Ishikawa (cell line): Measurements from ENCODE around the gene STK39.

Experiments used
- CREB1 ChIP-seq: IDR thresholded peaks from 2 replicates; pipeline ENCODE4 v1.6.1; 2012; ENCODE audit warnings: low read depth
- FOXM1 ChIP-seq: IDR thresholded peaks from 2 replicates; pipeline ENCODE4 v1.6.1; 2012; ENCODE audit warnings: low read depth, borderline replicate concordance
- MAX ChIP-seq: IDR thresholded peaks from 2 replicates; pipeline ENCODE4 v1.6.1; 2012
- RAD21 ChIP-seq: IDR thresholded peaks from 2 replicates; pipeline ENCODE4 v1.6.1; 2012; ENCODE audit warnings: low read depth
- TAF1 ChIP-seq: IDR thresholded peaks from 2 replicates; pipeline ENCODE4 v1.6.1; 2012; ENCODE audit warnings: low read depth, mild to moderate bottlenecking
- TEAD4 ChIP-seq: IDR thresholded peaks from 2 replicates; pipeline ENCODE4 v1.6.1; 2012

- TF ChIP-seq TEAD4 (no peak), RAD21 (no peak), FOXM1 (no peak), CREB1 (no peak), TAF1 (no peak), MAX (no peak)
Measured at GRCh38 chr2:168159754-168160585, 87.4 kb downstream of the STK39 start.
